Measurements from ENCODE around the gene NR5A1.

Gene NR5A1

GRCh38 chr9:124452841-124453585 lies 54.2 kb downstream of the NR5A1 start:
- no peak for TF ChIP-seq CTCF (IDR thresholded peaks at IDR 0.05; ENCODE audit: low read depth, low read length, missing control alignments)
- no peak for DNase-seq (ENCODE audit: low read depth)
- H3K4me3 ChIP-seq (ENCODE audit: low read depth, low read length), result no peak overlapping the region

GRCh38 chr9:124452326-124452725 lies 54.9 kb downstream of the NR5A1 start:
- H3K4me3 ChIP-seq (ENCODE audit: low read depth, low read length), result no peak overlapping the region
- no peak for TF ChIP-seq CTCF (IDR thresholded peaks at IDR 0.05; ENCODE audit: low read depth, low read length, missing control alignments)
- DNase-seq (ENCODE audit: low read depth), result no peak

- no peak for DNase-seq (ENCODE audit: low read depth)
- no peak for TF ChIP-seq CTCF (IDR thresholded peaks at IDR 0.05; ENCODE audit: low read depth, low read length, missing control alignments)
- H3K4me3 ChIP-seq (ENCODE audit: low read depth, low read length), result no peak overlapping the region
Observed at GRCh38 chr9:124450931-124451661, 56.1 kb downstream of the NR5A1 start.

GRCh38 chr9:124450241-124450924 lies 56.8 kb downstream of the NR5A1 start, which contains the start of gene ADGRD2:
Gene ADGRD2, plus strand, starts transcription at chr9:124450451. Its CDS starts 1,216 bp downstream, at chr9:124451667.
- H3K4me3 ChIP-seq (ENCODE audit: low read depth, low read length), result no peak within 1 kb of the TSS
- no peak for TF ChIP-seq CTCF (IDR thresholded peaks at IDR 0.05; ENCODE audit: low read depth, low read length, missing control alignments)
- DNase-seq (ENCODE audit: low read depth), result no peak

GRCh38 chr9:124449381-124450151 lies 57.6 kb downstream of the NR5A1 start:
- TF ChIP-seq CTCF (IDR thresholded peaks at IDR 0.05; ENCODE audit: low read depth, low read length, missing control alignments), result no peak
- no peak for DNase-seq (ENCODE audit: low read depth)
- H3K4me3 ChIP-seq (ENCODE audit: low read depth, low read length), result no peak overlapping the region

GRCh38 chr9:124448019-124448418 lies 59.2 kb downstream of the NR5A1 start:
- no peak for TF ChIP-seq CTCF (IDR thresholded peaks at IDR 0.05; ENCODE audit: low read depth, low read length, missing control alignments)
- no peak for DNase-seq (ENCODE audit: low read depth)
- H3K4me3 ChIP-seq (ENCODE audit: low read depth, low read length), result no peak overlapping the region
